A673 (cell line): ENCODE results near the gene CRLF3.

ENCODE experiments used
- EZH2 ChIP-seq: fragments of 200-600 bp; sonication (generic); IDR thresholded peaks from 2 replicates; pipeline ENCODE4 v1.6.1; 2017; ENCODE audit warnings: borderline replicate concordance, low read depth, mild to moderate bottlenecking, mixed read lengths, antibody characterized with exemption, low read length; ENCODE audit not compliant: poor library complexity, severe bottlenecking
- TF ChIP-seq, protein P1 (sequence below): fragments of 300-800, 200-600 bp; sonication (generic); conservative IDR thresholded peaks from 2 replicates; pipeline ENCODE4 v1.5.1; 2017; ENCODE audit warnings: low read depth, mild to moderate bottlenecking, antibody characterized with exemption, low read length, moderate library complexity, mixed read lengths

- TF ChIP-seq, protein P1, sequence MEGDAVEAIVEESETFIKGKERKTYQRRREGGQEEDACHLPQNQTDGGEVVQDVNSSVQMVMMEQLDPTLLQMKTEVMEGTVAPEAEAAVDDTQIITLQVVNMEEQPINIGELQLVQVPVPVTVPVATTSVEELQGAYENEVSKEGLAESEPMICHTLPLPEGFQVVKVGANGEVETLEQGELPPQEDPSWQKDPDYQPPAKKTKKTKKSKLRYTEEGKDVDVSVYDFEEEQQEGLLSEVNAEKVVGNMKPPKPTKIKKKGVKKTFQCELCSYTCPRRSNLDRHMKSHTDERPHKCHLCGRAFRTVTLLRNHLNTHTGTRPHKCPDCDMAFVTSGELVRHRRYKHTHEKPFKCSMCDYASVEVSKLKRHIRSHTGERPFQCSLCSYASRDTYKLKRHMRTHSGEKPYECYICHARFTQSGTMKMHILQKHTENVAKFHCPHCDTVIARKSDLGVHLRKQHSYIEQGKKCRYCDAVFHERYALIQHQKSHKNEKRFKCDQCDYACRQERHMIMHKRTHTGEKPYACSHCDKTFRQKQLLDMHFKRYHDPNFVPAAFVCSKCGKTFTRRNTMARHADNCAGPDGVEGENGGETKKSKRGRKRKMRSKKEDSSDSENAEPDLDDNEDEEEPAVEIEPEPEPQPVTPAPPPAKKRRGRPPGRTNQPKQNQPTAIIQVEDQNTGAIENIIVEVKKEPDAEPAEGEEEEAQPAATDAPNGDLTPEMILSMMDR, result no peak
- TF ChIP-seq EZH2, result no peak
Measured at GRCh38 chr17:30790279-30790678, 34.2 kb downstream of the CRLF3 start.
